ENCODE data around the gene UBR3.
A peak's percentile ranks its signal among the peaks of the same experiment; 100 is the strongest.

UBR3 gene

DNA sequence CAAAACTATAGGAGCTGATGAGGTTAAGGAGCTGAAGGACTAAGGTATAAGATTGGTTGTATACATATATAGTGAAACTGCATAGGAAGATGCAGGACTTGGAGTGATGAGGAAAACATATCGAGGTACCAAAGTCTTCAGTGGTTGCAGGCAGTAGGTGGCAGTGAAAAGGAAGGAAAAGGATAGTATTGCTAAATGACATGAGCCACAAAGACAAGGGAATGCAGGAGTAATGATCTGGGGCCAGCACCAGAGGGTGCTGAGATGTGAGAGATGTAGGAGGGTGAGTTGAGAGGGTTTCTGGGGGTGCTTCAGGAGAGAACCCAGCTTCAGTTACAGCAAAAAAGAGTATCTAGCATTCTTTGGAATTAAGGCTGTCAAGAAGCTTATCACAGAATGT, 178.4 kb downstream of the UBR3 start:
- DNase-seq (ENCODE audit: low read depth, low spot score) = peak; percentile 34

DNA sequence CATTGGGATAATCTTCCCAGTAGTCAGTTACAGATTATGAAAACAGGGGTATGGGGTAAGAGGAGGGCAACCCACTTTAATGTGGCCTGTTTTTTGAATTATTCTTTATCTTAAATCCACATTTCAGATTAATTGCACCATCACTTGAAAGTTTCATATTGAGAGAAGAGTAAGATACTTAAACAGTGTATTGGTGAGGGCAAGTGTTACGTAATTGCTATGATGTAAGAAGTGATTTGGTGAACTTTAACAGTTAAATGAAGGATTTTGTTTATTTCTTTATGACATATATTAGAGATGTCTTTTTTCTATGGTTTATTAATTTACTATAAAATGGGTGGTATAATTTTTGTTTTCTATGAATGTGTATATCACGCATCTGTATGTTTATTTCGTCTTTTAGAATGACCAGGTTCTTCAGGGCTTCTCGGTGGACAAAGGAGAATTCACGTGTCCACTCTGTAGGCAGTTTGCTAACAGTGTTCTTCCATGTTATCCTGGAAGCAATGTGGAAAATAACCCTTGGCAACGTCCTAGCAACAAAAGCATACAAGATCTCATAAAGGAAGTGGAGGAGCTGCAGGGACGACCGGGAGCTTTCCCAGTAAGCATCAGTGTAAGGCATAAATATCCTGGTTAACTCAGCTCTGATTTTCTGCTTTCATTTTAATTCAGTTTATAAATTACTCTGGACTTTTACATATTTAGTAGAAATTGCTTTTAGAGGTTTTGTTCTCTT, 179.5 kb downstream of the UBR3 start:
- no peak for DNase-seq (ENCODE audit: low read depth, low spot score)

DNA sequence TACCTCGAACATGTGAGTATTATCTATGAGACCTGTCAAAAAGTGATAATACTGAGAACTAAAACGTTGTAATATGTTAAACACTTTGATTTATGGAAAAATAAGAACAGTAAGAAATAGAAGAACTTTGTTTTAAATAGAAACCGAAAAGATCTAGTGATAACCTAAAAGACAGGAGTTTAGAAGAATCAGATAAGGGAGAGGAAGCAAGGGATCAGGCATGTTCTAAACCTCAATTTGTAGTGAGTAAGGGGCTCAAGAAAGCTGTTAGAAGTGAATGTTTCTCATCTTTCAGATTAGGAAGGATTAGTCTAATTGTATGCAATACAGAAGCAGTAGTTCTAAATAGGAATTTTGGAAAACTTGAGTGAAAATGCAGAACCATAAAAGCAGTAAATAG, 182.0 kb downstream of the UBR3 start:
- DNase-seq (ENCODE audit: low read depth, low spot score) = no peak

DNA sequence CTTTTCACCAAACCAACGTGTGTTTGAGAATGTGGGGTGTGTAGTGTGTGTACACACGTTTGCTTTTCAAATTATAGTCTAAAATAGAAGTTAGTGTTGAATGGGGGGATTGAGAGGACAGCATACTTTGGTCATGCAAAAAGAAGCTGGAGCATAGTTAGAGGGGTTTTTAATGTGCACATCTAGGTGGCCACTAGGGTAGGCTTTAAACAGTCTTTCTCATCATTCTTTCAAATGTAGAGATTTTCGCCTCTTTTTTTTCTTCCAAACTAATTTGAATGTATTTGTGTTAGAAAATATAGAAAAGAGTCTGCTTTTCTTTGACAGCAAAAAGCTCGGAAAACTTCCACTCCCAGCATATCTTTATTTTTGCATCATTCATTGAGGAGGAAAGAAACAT, 185.5 kb downstream of the UBR3 start:
- no peak for DNase-seq (ENCODE audit: low read depth, low spot score)

DNA sequence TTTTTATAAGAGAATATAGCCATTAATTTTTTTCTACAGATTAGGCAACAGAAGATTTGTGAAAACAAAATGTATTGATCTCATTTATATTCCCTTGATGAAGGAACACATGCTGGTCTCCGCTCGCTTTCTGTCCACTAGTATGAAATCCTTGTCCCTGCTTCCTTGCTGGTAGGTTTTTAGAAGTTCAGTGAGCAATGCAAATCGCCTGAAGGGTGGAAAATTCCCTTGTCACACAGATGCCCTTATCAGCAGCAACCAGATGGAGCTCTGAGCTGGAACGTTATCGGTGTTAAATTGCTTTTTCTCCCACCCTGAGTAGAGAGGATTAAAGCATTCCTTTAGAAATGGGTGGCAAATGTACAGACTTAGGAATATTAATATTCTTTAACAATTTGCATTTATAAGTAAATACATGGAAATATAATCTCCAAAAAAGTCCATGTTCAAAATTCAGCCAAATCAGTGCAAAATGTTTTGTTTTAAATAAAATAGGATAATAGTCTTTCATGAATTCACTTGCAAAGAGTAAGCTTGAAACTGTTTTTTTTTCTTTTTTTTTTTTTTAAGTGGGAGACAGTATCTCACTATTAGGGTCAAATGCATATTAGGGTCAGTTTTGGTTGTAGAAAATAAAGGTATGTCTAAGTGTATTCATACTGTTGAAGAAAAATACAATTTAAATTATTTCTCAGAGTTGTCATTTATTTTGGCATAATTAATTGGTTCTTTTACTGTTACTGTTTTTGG, 186.7 kb downstream of the UBR3 start:
- DNase-seq (ENCODE audit: low read depth, low spot score) = peak; percentile 89

DNA sequence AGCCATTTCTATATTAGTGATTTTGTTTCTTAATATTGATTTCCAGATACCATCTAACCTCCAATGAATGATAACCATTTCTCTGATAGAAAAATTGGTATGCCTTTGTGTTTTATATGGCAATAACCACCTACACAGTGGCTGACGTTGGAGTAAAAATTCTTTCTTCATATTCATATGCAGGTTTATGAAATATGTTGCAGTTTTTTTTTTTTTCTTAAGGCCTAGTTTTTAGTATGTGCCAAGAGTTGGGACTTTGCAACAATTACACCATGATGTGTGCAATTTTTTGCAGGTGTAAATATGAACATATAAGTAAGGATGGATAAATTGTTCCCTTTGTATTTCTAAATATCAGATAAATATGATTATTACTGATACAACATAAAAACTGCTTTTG, 187.5 kb downstream of the UBR3 start:
- no peak for DNase-seq (ENCODE audit: low read depth, low spot score)

DNA sequence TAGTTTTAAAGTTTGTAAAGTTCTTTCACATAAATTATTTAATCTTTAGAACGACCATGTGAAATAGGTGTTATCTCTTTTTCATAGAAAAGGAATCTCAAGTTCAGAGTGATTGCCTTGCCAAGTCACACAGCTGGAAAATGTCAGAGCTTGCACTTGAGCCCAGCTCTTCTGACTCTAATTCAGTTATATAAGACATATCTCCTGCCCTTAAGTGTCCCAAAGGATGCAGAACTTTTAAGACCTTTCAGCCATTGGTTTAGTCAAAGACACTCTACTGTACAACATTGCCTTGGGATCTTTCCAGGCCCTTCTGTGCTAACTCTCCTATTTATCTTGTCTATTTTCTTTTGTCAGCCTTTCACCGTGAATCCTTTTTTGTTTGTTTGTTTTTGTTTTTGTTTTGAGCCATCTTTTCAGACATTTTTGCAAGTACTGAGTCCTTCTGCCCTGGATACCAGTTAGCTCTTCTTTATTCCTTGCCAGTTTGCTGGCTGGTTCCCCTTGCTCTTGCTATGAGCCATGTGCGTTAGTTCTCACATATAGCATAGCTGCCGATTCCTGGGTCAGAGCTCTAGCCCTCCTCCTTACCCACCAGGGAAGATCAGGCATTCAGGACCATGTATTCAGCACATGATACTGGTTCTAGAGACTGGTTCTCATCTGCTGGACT, 190.7 kb downstream of the UBR3 start:
- DNase-seq (ENCODE audit: low read depth, low spot score) = no peak

DNA sequence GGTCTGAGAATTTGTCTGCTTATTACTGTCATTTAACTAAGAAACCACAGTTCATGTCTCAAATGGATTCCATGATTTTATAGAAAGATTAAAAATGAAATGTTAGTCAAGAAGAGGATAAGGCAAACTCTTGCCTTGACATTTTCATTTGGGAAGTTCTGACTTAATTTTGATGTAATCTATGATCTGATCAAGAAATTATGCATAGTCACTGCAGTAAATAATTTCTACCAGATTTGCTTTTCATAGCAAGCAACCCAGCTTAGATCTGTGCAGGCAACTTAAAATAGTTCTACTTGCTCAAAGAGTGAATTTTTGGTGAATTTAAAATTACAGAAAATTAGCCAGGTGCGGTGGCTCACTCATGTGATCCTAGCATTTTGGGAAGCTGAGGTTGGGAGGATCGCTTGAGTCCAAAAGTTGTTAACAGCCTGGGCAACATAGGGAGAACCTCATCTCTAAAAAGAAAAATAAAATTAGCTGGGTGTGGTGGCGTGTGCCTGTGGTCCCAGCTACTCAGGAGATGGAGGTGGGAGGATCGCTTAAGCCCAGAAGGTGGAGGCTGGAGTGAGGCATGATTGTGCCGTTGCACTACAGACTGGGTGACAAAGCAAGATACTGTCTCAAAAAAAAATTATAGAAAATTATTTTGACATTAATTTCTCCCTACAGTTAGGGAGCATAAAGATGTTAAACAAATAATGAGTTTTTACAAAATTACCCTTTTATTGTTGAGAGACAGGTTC, 192.0 kb downstream of the UBR3 start:
- DNase-seq (ENCODE audit: low read depth, low spot score) = no peak

DNA sequence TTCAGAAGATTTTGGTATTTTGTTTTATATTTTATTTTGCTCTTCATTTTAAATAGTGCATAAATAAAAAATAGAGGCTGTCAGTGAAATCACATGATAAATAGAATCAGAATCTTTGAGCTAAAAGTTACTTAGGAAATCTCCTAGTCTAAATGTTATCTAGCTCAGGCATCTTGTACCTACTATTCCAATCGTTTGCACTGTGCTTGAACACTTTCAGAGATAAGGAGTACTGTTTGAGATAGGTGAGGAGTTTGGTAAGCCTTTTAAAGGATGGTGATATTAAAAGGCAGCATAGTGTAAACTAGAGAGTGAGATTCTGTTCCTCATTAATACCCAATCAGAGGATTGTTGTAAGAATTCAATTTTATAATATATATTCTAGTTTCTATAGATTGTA, 193.5 kb downstream of the UBR3 start:
- DNase-seq (ENCODE audit: low read depth, low spot score) = no peak

DNA sequence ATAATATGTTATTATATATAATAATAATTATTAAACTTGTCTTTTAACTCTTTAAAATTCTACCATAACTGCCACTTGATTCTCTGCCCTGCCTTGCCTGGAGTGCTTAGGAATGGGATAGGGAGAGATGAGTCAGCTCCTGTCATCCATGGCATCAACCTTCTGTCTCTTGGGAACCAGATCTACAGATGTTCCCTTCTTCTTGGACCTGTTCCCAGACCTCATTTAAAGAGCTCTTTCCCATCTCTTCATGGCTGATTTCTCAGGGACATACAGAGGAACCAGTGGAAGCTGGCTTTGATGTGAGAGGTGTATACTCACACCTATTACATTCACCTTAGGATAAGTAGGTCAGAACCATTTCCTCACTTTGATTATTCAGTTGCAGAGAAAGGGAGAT, 195.4 kb downstream of the UBR3 start:
- DNase-seq (ENCODE audit: low read depth, low spot score) = no peak

DNA sequence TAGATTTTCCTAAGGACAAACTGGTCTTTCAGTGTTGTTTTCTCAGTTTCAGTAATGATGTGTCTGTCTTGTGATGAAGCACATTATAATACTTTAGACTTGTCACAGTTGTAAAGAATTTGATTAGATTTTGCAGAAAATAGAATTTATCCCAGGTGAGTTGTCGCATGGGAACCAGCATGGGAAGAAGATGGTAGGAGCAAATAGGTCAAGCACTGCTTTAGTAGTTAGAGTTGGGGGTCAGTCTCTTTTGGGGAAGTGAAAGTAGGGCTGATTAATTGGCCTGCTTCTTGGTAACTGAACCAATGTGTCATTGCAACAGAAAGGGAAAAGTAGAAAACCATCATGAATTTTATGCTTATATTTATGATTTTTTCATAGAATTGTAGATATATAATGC, 197.5 kb downstream of the UBR3 start:
- no peak for DNase-seq (ENCODE audit: low read depth, low spot score)

DNA sequence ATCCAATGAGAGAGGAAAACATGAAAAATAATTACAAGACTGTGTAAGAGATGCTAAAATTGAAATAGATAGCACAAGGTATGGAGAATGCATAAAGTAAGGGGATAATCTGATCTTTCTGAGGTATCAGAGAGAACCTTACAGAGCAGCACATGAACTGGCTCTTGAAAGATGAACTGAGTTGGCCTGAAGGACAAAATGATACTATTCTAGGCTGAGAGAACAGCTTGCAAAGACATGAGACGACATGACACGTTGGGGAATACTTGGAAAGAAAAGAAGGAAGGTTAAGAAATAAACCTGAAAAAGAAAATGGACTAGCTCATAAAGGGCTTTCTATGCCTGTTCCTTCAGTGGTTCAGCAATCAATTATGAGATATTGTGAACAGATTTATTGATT, 198.0 kb downstream of the UBR3 start:
- DNase-seq (ENCODE audit: low read depth, low spot score) = no peak

DNA sequence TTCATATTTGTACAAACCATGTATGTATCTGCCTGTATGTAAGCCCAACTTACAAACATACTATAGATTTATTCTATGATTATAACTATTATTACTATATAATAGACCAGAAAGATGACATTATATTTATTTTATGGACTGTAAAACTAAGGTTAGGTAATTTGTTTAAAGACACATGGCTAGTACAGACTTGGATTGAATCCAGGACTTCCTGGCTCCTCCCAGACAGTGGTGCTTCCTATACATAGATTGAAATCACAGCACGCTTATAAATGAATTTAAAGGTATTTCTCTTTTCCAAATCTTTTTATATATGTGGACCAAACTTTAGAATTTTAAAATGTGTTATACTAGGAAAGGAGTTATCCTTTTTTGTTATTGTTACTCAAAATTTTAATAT, 199.1 kb downstream of the UBR3 start:
- DNase-seq (ENCODE audit: low read depth, low spot score) = no peak

DNA sequence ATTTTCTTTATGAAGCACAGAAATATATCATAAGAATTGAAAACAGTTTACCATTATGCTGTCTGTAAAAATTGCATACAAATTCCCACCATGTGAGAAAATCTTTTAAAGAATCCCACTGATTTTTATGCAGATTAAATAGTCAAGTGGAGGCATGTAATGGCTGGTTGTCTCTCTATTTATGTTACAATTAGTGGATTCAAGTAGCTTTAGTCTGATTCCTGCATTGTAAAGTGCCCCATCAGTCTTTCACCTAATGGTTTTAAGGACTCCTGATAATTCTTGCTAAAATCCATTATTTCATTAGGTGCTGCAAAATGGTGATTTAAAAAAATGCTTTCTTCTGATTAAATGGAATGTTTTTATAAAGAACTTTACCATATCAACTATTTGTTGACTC, 202.3 kb downstream of the UBR3 start:
- DNase-seq (ENCODE audit: low read depth, low spot score) = no peak

DNA sequence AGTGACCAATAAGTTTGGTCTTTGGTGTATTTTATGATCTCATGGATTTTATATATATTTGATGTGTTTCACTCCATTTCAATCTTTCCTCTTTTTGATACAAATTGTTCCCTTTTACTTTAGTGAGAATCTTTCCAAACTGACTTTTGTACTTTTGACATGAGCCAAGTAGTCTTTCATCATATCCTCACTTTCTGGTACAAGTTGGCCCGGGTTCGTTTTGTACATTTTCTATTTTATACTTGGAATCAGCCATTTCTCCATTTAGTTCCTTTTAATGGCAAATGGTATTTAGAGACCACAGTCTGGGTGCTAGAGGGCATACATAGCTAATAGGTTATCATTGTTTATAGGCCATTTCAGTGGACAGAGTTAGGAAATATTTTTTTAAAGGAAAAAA, 202.8 kb downstream of the UBR3 start:
- no peak for DNase-seq (ENCODE audit: low read depth, low spot score)

DNA sequence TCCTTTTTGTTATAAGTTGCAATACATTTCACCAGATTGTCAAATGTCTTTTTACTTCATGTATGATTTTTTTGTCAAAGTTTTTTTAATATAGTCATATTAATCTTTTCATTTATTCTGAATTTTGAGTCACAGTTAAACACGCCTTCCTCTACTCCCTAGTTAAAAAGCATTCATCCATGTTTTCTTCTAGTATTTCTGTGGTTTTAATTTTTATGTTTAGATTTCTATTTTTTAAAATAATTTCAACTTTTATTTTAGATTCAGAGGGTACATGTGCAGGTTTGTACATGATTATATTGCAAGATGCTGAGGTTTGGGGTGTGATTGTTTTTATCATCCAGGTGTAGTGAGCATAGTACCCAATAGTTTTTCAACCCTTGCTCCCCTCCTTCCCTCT, 204.0 kb downstream of the UBR3 start:
- DNase-seq (ENCODE audit: low read depth, low spot score) = no peak

DNA sequence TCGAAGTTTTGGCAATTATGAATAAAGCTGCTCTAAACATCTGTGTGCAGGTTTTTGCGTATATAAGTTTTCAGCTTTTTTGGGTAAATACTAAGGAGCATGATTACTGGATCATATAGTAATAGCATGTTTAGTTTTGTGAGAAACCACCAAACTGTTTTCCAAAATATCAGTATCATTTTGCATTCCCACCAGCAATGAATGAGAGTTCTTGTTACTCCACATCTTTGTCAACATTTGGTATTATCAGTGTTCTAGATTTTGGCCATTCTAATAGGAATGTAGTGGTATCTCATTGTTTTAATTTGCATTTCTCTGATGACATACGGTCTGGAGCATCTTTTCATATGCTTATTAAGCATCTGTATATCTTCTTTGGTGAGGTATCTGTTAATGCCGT, 207.3 kb downstream of the UBR3 start:
- DNase-seq (ENCODE audit: low read depth, low spot score) = no peak

DNA sequence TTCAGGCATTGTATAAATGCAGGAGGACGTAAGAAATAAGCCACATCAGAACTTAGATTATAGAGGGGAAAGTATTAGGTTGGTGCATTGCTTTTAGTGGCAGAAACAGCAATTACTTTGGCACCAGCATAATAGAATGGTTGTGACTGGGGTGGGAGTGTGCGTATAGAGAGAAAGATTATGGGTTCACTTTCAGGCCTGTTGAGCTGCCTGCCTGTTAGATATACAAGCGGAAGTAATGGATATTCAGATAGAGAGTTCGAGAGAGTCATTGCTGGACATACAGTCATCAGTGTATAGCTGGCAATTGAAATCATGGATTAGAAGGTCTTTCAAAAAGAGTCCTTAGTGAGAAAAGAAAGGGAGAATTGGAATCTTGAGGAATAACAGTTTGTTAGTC, 211.5 kb downstream of the UBR3 start:
- DNase-seq (ENCODE audit: low read depth, low spot score) = no peak

DNA sequence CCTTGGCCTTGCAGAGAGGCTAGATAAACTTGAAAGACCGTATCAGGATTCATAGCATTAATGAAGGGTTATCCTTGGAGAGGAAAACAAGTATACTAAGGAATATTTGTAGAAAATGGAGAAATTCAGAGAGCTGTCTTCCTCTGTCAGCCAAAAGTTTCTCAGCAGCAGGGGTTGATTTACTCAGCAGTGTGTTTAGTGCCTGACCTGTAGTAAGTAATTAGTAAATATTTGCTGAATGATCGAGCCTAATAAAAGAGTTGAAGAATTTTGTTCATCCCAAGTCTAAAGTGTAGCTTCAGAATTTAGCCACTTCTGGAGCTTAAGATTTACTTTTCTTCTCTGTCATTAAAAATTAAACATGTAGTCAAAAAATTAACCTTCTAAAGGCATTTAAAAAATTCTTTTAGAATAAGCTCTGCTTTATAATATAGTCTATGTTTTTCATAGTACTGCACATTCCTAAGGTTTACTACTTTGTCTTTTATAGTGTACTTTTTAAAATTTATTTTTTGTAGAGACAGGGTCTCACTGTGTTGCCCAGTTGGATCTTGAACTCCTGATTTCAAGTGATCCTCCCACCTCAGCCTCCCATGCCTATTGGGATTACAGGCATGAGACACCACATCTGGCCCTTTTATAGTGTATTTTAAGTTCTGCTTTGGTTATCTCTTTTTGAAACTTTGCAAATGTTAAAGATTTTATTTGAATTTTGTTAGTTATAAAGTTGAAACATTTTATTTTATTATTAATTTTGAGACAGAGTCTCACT, 212.3 kb downstream of the UBR3 start:
- DNase-seq (ENCODE audit: low read depth, low spot score) = no peak

DNA sequence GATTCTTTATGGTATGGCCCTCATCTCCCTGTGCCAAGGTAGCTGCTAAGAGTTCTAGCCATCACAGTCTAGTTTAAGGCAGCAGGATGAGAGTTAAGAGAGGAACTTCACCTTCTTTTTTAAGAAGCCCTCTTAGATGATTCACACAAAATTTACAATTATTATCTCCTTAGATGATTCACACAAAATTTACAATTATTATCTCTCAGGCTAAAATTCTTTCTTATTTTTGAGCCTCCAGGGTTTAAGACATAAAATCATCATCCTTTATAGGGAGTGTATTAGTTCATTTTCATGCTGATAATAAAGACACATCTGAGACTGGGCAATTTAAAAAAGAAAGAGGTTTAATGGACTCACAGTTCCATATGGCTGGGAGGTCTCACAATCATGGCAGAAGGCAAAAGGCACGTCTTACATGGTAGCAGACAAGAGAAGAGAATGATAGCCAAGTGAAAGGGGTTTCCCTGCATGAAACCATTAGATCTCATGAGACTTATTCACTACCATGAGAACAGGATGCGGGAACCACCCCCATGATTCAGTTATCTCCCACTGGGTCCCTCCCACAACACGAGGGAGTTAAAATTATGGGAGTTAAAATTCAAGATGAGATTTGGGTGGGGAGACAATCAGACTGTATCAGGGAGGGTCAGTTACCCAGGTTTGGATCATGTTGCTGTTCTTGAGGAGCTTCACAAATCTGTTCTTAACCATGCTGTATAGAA, 217.7 kb downstream of the UBR3 start:
- DNase-seq (ENCODE audit: low read depth, low spot score) = no peak

All from ELF-1 (cell line).